Measurements from ENCODE around the gene CASP8.

DNA sequence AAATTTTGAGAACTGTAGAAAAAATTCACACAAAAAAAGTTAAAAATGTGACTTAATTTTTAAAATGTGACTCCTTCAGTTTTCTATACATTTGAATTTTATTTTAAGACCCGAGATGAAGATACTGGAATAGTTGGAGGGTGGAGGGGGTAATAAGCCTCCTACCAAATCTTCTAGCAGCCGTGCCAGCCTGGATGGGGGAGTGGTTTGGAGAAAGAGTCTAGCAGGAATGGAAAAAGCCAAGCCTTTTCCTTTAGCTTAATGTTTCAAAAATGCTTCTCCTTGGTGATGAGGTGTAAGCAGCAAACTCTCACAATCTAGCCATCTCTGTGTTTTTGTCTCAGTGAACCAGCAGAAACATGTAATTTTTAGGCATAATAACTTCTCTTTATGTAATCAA is 14.7 kb downstream of the CASP8 start:
- TF ChIP-seq, protein P1, sequence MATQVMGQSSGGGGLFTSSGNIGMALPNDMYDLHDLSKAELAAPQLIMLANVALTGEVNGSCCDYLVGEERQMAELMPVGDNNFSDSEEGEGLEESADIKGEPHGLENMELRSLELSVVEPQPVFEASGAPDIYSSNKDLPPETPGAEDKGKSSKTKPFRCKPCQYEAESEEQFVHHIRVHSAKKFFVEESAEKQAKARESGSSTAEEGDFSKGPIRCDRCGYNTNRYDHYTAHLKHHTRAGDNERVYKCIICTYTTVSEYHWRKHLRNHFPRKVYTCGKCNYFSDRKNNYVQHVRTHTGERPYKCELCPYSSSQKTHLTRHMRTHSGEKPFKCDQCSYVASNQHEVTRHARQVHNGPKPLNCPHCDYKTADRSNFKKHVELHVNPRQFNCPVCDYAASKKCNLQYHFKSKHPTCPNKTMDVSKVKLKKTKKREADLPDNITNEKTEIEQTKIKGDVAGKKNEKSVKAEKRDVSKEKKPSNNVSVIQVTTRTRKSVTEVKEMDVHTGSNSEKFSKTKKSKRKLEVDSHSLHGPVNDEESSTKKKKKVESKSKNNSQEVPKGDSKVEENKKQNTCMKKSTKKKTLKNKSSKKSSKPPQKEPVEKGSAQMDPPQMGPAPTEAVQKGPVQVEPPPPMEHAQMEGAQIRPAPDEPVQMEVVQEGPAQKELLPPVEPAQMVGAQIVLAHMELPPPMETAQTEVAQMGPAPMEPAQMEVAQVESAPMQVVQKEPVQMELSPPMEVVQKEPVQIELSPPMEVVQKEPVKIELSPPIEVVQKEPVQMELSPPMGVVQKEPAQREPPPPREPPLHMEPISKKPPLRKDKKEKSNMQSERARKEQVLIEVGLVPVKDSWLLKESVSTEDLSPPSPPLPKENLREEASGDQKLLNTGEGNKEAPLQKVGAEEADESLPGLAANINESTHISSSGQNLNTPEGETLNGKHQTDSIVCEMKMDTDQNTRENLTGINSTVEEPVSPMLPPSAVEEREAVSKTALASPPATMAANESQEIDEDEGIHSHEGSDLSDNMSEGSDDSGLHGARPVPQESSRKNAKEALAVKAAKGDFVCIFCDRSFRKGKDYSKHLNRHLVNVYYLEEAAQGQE (IDR thresholded peaks at IDR 0.05; ENCODE audit: insufficient read depth in 1 of 2, low read depth in 2 of 2, low read length in 2 of 2) = no peak
- TF ChIP-seq POLR2AphosphoS5 (IDR thresholded peaks at IDR 0.05; ENCODE audit: low read depth, low read length) = no peak
